Suppressor macrophage treated with lipopolysaccharide for 4 hours (primary cell): ENCODE results near the gene RASGRF2.
"Not testable (repeated sequence)": the region's sequence is repeated elsewhere in the genome, so short reads cannot be mapped to it uniquely, and the experiment has no call there.

ENCODE experiments used
- DNase-seq: peaks from one replicate; pipeline ENCODE4 v3.0.0-alpha.2; 2020

RASGRF2 gene

GRCh38 chr5:81077105-81077504, 116.9 kb downstream of the RASGRF2 start:
- DNase-seq = no peak

DNA sequence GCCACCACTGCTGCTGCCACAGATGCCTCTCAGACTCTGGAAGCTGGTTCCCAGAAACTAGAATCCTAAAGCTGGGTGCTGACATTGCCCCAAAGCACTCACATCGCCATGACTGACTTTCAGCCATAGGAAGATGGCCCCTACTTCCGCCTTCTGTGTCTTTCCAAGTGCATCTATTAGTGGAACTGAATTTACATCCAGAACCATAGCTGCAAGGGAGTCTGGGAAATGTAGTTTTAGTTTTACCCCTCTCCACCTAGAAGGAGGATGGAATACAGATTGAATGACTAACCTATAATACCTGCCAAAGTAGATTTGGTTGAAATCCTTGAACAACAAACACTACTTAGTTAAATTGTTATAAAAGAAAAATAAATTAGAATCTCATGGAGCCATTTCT, 118.8 kb downstream of the RASGRF2 start:
- DNase-seq = no peak

DNA sequence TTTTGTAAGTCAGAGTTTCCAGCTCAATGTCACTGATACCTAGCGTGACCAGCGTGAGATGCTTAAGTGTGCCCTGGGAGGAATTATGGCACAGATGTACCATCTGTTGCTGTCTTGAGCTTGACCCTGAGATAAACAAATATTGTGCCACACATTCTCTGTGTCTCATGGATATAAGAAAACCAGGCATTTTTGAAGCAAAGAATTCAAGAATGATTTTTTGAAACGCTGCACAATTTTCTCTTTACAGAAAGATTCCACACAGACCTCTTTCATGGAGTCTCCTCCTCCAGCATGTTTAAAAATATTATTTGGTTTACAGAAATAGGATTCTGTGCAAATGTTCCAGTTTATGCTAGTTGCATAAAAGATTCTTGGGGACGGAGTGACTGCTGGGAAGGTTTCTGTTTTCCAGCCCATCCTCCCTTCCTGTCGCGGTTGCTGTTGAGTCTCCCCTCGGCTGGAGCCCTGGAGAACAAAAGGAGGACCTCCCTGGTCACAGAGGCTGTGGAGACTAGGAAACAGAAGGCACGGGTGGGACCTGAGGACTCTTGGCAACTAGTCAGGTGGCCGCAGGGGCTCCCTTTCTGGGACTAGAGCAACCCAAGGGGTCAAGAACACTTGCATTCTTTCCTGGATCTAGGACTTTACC, 120.8 kb downstream of the RASGRF2 start:
- DNase-seq = no peak

- DNase-seq = no peak
Measured at GRCh38 chr5:81081461-81081835, 121.3 kb downstream of the RASGRF2 start.

- no peak for DNase-seq
Measured at GRCh38 chr5:81086881-81087281, 126.7 kb downstream of the RASGRF2 start.

DNA sequence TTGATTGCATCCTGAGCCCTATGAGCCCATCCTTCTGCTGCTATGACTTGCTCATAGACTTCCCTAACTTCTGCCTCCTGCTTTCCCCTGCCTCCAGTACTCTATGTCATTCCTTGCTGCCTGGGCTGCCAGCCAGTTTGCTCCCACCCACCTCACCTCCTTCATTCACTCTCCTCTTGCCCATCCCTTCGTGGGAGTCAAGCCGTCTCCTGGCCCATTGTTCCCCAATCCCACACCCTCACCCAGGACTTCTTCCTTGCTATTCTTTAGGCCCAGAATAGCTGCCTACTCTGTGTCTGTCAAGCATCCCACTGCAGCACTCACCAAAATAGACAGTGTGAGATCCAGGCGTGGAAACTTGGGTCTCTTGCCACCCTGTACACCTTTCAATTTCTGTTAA, 131.0 kb downstream of the RASGRF2 start:
- no peak for DNase-seq

DNA sequence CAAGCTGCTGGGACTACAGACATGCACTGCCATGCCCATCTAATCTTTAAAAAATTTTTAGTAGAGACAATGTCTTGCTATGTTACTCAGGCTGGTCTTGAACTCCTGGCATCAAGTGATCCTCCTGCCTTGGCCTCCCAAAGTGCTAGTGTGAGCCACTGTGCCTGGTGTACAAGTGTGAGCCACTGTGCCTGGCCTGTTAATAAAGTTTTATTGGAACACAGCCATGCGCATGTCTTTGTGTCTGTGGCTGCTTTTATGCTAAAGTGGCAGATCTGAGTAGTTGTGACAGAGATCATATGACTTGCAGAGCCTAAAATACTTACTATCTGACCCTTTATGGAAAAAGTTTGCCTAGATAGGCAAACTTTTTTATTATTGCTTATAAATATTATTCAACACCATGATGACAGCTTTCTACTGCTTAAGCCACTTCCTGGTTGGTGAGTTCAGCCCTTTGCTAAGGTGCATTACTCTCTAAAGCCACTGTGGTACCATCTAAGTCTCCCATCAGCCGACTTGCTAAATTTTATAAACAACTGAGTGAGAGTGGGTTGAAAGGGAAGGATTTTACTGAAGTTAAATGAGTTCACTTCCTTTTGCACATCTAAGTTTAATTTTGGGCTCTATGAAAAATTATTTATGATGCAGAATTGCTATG, 133.5 kb downstream of the RASGRF2 start:
- no peak for DNase-seq

DNA sequence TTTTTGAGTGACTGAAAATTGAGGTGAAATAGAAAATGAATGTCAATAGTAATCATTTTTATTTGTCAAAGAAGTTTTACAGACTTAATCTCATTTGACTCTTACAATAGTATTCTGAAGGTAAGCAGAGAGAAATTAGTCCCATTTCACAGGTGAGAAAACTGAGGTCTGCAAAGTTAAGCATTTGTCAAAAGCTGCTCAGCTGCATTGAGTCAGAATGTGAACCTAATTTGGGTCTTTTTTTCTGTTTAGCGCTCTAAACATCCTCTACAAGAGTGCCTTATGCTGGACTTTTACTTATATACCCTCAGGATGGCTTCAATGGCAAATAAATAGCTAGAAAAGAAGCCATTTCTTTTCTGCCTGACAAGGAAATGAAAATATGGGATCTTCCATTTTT, 135.7 kb downstream of the RASGRF2 start:
- no peak for DNase-seq

GRCh38 chr5:81097713-81098112, 137.6 kb downstream of the RASGRF2 start:
- DNase-seq = no peak

DNA sequence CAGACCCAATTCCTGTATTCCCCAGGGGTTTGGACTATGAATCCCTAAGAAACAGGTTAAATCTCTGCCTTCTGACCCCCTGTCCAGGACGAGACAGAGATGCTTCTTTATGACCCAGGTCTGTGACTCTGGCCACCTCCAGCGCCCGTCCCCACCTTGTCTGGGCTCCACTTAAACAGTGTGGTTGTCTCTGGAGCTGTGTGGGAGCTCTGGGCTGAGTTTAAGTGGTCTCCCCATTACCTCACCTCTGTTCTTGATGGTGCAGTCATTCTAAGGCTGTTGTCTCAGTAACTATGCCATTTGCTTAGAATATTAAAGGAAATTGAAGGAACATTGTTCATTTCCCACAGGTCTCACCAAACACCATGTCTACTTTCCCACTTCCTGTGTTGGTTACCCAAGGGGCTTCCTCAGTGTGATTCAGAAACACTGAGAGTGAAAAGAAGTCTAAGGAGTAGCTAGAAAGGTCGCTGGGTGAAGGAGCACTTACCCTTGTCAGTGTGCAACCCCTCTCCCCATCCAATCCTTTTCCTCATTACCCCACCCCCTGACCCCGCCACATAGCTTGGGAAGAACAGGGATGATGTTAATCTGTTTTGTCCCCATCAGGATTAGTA, 145.2 kb downstream of the RASGRF2 start:
- no peak for DNase-seq

- DNase-seq = no peak
Measured at GRCh38 chr5:81115261-81115660, 155.1 kb downstream of the RASGRF2 start.

DNA sequence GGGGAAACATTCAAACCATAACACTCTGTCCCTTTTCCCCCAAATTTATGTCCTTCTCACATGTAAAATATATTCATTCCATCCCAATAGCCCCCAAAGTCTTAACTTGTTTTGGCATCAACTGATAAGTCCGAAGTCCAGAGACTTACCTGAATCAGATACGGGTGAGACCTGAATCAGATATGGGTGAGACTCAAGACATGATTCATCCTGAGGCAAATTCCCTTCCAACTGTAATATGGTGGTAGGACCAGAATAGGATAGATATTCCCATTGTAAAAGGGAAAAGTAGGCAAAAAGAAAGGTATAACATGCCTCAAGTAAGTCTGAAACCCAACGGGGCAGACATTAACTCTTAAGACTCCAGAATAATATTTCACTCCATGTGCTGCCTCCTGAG, 157.4 kb downstream of the RASGRF2 start:
- no peak for DNase-seq

- no peak for DNase-seq
Measured at GRCh38 chr5:81121273-81121672, 161.1 kb downstream of the RASGRF2 start.

DNA sequence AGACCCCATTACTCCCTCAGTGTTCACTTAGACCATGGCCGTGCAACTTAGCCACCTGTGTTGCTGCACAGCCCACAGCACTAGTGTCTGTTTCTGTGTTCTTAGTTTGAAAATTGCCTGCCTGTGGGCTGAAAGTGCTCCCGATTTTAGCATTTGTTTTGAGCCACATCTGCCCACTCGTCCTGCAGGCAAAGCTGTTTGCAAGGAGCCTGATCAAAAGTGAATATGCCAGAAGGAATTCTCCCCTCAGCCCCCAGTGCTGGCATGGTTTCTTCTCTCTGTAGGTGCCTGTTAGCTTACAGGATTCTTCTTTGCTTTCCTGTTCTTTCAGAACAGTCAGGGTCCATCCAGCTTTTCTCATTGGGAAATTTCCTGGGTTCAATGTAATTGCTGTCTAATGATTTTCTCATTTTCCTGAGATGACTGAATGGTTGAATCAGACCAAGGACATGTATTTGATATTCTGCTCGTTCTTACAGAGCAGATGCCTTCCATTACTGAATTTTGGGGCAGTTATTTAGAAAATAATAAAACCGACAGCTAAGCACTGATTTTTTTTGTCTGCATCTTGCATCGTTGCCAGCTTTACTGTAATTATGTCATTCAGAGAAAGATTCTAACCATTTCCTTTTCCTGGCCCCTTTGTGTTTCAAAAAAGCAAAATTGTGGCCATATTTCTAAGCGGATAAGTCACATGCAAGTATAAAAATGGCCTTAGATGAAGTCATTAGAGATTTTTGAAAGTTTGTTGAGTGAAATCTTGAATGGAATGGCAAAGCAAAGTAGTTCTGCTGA, 161.9 kb downstream of the RASGRF2 start:
- DNase-seq = no peak

DNA sequence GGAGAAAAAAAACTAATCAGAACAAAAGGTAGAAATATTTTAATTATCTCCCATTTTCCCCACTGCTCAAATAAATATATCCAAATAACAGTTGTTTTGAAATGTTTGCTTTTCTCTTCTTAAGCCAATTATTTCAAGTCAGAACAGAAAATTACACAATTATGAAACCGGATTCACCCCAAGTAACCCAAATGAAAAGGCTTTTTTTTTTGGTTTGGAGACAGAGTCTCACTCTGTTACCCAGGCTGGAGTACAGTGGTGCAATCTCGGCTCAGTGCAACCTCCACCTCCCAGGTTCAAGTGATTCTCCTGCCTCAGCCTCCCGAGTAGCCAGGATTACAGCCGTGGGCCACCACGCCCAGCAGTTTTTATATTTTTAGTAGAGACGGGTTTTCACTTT, 164.5 kb downstream of the RASGRF2 start:
- not testable (repeated sequence) for DNase-seq

DNA sequence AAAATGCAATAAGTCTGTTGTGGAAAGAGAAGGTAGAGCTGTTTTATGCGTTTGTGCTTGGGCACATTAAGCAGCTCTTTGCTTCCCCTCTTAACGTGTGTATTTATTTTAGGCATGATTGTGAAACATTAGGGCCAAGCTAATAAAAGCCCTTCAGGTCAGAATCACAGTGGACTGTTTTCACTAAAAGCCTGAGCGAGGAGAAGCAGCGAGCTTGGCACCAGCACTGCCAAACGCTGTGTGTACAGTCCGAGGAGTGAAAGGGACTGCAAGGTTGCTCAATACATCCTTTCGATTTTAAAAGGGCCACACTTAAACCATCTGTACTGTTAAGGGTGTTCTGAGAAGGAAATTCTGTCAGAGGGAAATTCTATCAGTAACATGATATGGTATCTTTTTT, 165.8 kb downstream of the RASGRF2 start:
- peak; percentile 17 for DNase-seq

- DNase-seq = no peak
Measured at GRCh38 chr5:81128416-81128815, 168.3 kb downstream of the RASGRF2 start.

GRCh38 chr5:81132381-81132780, 172.2 kb downstream of the RASGRF2 start:
- DNase-seq = no peak

DNA sequence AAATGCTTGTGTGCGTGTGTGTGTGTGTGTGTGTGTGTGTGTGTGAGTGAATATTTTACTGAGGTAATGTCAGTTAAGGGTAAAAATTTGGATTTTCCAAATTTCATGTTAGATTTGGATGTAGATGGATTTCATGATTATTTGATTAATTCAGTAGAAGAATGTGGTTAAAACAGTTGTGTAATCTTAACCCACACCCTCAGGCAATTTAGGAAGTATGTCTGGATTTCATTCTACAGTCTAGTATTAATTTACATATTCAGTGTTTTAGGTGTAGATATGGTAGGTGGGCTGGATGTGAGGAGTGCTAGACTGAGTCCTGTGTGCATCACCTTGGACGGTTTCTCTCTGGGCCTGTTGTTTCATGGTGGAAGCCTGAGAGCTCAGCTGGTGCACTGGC, 173.9 kb downstream of the RASGRF2 start:
- no peak for DNase-seq

GRCh38 chr5:81134566-81134965, 174.4 kb downstream of the RASGRF2 start:
- no peak for DNase-seq

- no peak for DNase-seq
Measured at GRCh38 chr5:81136557-81136956, 176.4 kb downstream of the RASGRF2 start.

- DNase-seq = no peak
Measured at GRCh38 chr5:81137833-81138232, 177.7 kb downstream of the RASGRF2 start.

GRCh38 chr5:81140441-81140840, 180.3 kb downstream of the RASGRF2 start:
- DNase-seq = no peak

GRCh38 chr5:81140943-81141342, 180.8 kb downstream of the RASGRF2 start:
- no peak for DNase-seq
